ENCODE results near the gene PRR36.

Gene PRR36

GRCh38 chr19:7846155-7846646 lies 28.0 kb downstream of the PRR36 start:
- no peak for DNase-seq
- H3K9me3 Mint-ChIP-seq, result no peaks in the 10 kb centered on the region
- H3K27ac Mint-ChIP-seq, result no peak overlapping the region
- no peaks in the 10 kb centered on the region for H3K4me1 Mint-ChIP-seq
- H3K36me3 Mint-ChIP-seq, result no peaks in the 10 kb centered on the region
- no peak overlapping the region for H3K4me3 Mint-ChIP-seq
- H3K27me3 Mint-ChIP-seq, result no peaks in the 10 kb centered on the region
- CTCF ChIA-PET, result no interaction called here

GRCh38 chr19:7845390-7846154 lies 28.6 kb downstream of the PRR36 start:
- DNase-seq, result no peak
- Mint-ChIP-seq H3K4me1 (no peaks in the 10 kb centered on the region), H3K27ac (no peak overlapping the region), H3K27me3 (no peaks in the 10 kb centered on the region), H3K9me3 (no peaks in the 10 kb centered on the region), H3K36me3 (no peaks in the 10 kb centered on the region), H3K4me3 (no peak overlapping the region)
- CTCF ChIA-PET, result no interaction called here

GRCh38 chr19:7844951-7845350 lies 29.2 kb downstream of the PRR36 start:
- no peak for DNase-seq
- Mint-ChIP-seq H3K27ac (no peak overlapping the region), H3K9me3 (no peaks in the 10 kb centered on the region), H3K4me1 (no peaks in the 10 kb centered on the region), H3K4me3 (no peak overlapping the region), H3K36me3 (no peaks in the 10 kb centered on the region), H3K27me3 (no peaks in the 10 kb centered on the region)
- CTCF ChIA-PET, result no interaction called here

GRCh38 chr19:7844405-7844804 lies 29.8 kb downstream of the PRR36 start:
- Mint-ChIP-seq H3K36me3 (no peaks in the 10 kb centered on the region), H3K27me3 (no peaks in the 10 kb centered on the region), H3K27ac (no peak overlapping the region), H3K4me3 (no peak overlapping the region), H3K9me3 (no peaks in the 10 kb centered on the region), H3K4me1 (no peaks in the 10 kb centered on the region)
- CTCF ChIA-PET, result no interaction called here
- DNase-seq, result no peak

- no peaks in the 10 kb centered on the region for H3K36me3 Mint-ChIP-seq
- DNase-seq, result no peak
- no peak overlapping the region for H3K4me3 Mint-ChIP-seq
- H3K9me3 Mint-ChIP-seq, result no peaks in the 10 kb centered on the region
- no peaks in the 10 kb centered on the region for H3K27me3 Mint-ChIP-seq
- H3K4me1 Mint-ChIP-seq, result no peaks in the 10 kb centered on the region
- no peak overlapping the region for H3K27ac Mint-ChIP-seq
- CTCF ChIA-PET, result no interaction called here
Measured at GRCh38 chr19:7843521-7843920, 30.7 kb downstream of the PRR36 start.

GRCh38 chr19:7842661-7843294 lies 31.4 kb downstream of the PRR36 start:
- H3K4me1 Mint-ChIP-seq, result no peaks in the 10 kb centered on the region
- no peaks in the 10 kb centered on the region for H3K36me3 Mint-ChIP-seq
- no peaks in the 10 kb centered on the region for H3K27me3 Mint-ChIP-seq
- no peak overlapping the region for H3K27ac Mint-ChIP-seq
- no peak overlapping the region for H3K4me3 Mint-ChIP-seq
- H3K9me3 Mint-ChIP-seq, result no peaks in the 10 kb centered on the region
- DNase-seq, result no peak
- CTCF ChIA-PET, result no interaction called here

- H3K9me3 Mint-ChIP-seq, result no peaks in the 10 kb centered on the region
Measured at GRCh38 chr19:7841751-7842660, 32.2 kb downstream of the PRR36 start.

GRCh38 chr19:7840629-7841028 lies 33.6 kb downstream of the PRR36 start:
- Mint-ChIP-seq H3K27ac (no peak overlapping the region), H3K4me1 (no peaks in the 10 kb centered on the region), H3K27me3 (peaks cover 4% of the 10 kb centered on the region), H3K4me3 (no peak overlapping the region), H3K9me3 (no peaks in the 10 kb centered on the region), H3K36me3 (no peaks in the 10 kb centered on the region)
- CTCF ChIA-PET, result no interaction called here
- DNase-seq, result no peak

More at GRCh38 chr19:7841751-7842660, 32.2 kb downstream of the PRR36 start:
- DNase-seq, result no peak
- Mint-ChIP-seq H3K27me3 (no peaks in the 10 kb centered on the region), H3K4me1 (no peaks in the 10 kb centered on the region), H3K36me3 (no peaks in the 10 kb centered on the region), H3K4me3 (no peak overlapping the region), H3K27ac (no peak overlapping the region)
- CTCF ChIA-PET, result no interaction called here

- Mint-ChIP-seq H3K9me3 (no peaks in the 10 kb centered on the region), H3K27me3 (peaks cover 4% of the 10 kb centered on the region), H3K4me3 (no peak overlapping the region), H3K27ac (no peak overlapping the region), H3K36me3 (no peaks in the 10 kb centered on the region), H3K4me1 (no peaks in the 10 kb centered on the region)
- DNase-seq, result no peak
- CTCF ChIA-PET, result no interaction called here
Measured at GRCh38 chr19:7839476-7839875, 34.7 kb downstream of the PRR36 start.

- Mint-ChIP-seq H3K4me1 (peaks cover 28% of the 10 kb centered on the region), H3K4me3 (no peak overlapping the region), H3K9me3 (no peaks in the 10 kb centered on the region), H3K27me3 (peaks cover 25% of the 10 kb centered on the region), H3K27ac (no peak overlapping the region), H3K36me3 (no peaks in the 10 kb centered on the region)
- DNase-seq, result no peak
- CTCF ChIA-PET, result no interaction called here
Measured at GRCh38 chr19:7833225-7834099, 40.7 kb downstream of the PRR36 start.

- no peak for DNase-seq
- Mint-ChIP-seq H3K4me3 (no peak overlapping the region), H3K27ac (no peak overlapping the region)
Measured at GRCh38 chr19:7832781-7833180, 41.4 kb downstream of the PRR36 start.

GRCh38 chr19:7832009-7832408 lies 42.2 kb downstream of the PRR36 start:
- Mint-ChIP-seq H3K27me3 (peaks cover 35% of the 10 kb centered on the region), H3K27ac (no peak overlapping the region), H3K4me3 (peak overlapping the region; percentile 77), H3K36me3 (no peaks in the 10 kb centered on the region), H3K9me3 (no peaks in the 10 kb centered on the region), H3K4me1 (peaks cover 28% of the 10 kb centered on the region)
- no peak for DNase-seq
- CTCF ChIA-PET, result interaction anchor here (1.0 kb wide), 1 partner anchor 32 kb away, joined by 3 read pairs; no protein-coding TSS in a partner anchor

More at GRCh38 chr19:7832781-7833180, 41.4 kb downstream of the PRR36 start:
- Mint-ChIP-seq H3K4me1 (peaks cover 28% of the 10 kb centered on the region), H3K36me3 (no peaks in the 10 kb centered on the region), H3K27me3 (peaks cover 31% of the 10 kb centered on the region), H3K9me3 (no peaks in the 10 kb centered on the region)
- CTCF ChIA-PET, result no interaction called here

GRCh38 chr19:7831452-7831851 lies 42.7 kb downstream of the PRR36 start:
- CTCF ChIA-PET, result interaction anchor here (1.0 kb wide), 1 partner anchor 31 kb away, joined by 3 read pairs; no protein-coding TSS in a partner anchor
- peaks cover 41% of the 10 kb centered on the region for H3K27me3 Mint-ChIP-seq
- H3K4me3 Mint-ChIP-seq, result peak overlapping the region; percentile 77
- H3K9me3 Mint-ChIP-seq, result no peaks in the 10 kb centered on the region
- DNase-seq, result no peak
- H3K27ac Mint-ChIP-seq, result no peak overlapping the region
- H3K36me3 Mint-ChIP-seq, result no peaks in the 10 kb centered on the region
- peaks cover 28% of the 10 kb centered on the region for H3K4me1 Mint-ChIP-seq
